ENCODE measurements around the gene MTR.

DNA sequence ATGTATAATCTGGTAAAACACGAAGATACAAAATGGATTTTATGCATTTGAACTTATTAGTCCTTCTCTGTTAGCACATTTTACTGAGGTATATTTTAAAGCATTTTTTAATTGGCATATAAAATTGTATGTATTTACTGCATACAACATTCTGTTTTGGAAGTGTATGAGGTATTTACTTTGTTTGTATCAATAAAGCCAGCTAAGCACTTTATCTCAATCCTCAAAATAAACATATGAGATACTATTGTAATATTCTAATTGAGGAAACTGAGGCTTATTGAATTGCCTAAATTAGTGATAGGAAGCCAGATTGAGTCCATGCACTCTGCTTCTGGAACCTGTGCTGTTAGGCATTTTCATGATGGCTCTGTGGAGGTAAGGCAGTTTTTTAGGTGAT, 65.6 kb downstream of the MTR start:
- TF ChIP-seq, protein P1, sequence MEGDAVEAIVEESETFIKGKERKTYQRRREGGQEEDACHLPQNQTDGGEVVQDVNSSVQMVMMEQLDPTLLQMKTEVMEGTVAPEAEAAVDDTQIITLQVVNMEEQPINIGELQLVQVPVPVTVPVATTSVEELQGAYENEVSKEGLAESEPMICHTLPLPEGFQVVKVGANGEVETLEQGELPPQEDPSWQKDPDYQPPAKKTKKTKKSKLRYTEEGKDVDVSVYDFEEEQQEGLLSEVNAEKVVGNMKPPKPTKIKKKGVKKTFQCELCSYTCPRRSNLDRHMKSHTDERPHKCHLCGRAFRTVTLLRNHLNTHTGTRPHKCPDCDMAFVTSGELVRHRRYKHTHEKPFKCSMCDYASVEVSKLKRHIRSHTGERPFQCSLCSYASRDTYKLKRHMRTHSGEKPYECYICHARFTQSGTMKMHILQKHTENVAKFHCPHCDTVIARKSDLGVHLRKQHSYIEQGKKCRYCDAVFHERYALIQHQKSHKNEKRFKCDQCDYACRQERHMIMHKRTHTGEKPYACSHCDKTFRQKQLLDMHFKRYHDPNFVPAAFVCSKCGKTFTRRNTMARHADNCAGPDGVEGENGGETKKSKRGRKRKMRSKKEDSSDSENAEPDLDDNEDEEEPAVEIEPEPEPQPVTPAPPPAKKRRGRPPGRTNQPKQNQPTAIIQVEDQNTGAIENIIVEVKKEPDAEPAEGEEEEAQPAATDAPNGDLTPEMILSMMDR (IDR thresholded peaks at IDR 0.05; ENCODE audit: insufficient read depth, low read depth, low read length), result no peak
- TF ChIP-seq EZH2 (IDR thresholded peaks at IDR 0.05; ENCODE audit: insufficient read depth, low read length), result no peak
